Measurements from ENCODE around the gene ETHE1. TPM values are rescaled to one million over a fixed set of nuclear protein-coding genes. Genes with fewer than 3 reads are reported as not detected.

The ETHE1 gene
- total and polyA plus RNA-seq, 2 of the 8 experiments (the other 6 are each of a cell fraction or from before 2014, with no cell fraction given): 19.9 to 96.0 TPM

GRCh38 chr19:43467730-43468129 lies 59.3 kb downstream of the ETHE1 start:
- whole genome bisulfite sequencing, 2 experiments (ENCODE audit: extremely low coverage in 1 of 2, insufficient coverage in 1 of 2, insufficient read length in 1 of 2, insufficient replicate concordance in 2 of 2, low coverage in 1 of 2, low lambda C conversion rate in 2 of 2, missing lambda C conversion rate in 1 of 2): 89% methylated on average over 4 of the region's 4 CpGs; no CpG with 5 or more reads in 1 of the 2 experiments

More at GRCh38 chr19:43467730-43468129, 59.3 kb downstream of the ETHE1 start:
- Histone ChIP-seq H3K23me2 (ENCODE audit: low read depth, low read length) (peaks cover 12% of the 10 kb centered on the region), H3K27me3 (replicated peaks in 1 of 4; ENCODE audit: control insufficient read depth in 3 of 4, extremely low read depth in 1 of 4, insufficient read depth in 3 of 4, low read length in 3 of 4) (peaks cover 0 to 17% (median 14%) of the 10 kb centered on the region in 4 experiments; a peak in 6 of 7 replicates), H2AFZ (ENCODE audit: low read length) (no peak overlapping the region), H3K9me3 (ENCODE audit: insufficient read depth in 2 of 2, low read depth in 1 of 2, low read length in 1 of 2) (no peaks in the 10 kb centered on the region), H3K14ac (ENCODE audit: insufficient read length) (no peak overlapping the region), H3K79me1 (ENCODE audit: low read depth, low read length) (no peaks in the 10 kb centered on the region), H3K4me1 (replicated peaks in 1 of 4; ENCODE audit: control insufficient read depth in 3 of 4, insufficient read depth in 4 of 4, low read length in 3 of 4) (peaks cover 0 to 8% (median 2%) of the 10 kb centered on the region in 4 experiments; a peak in 4 of 7 replicates), H4K8ac (ENCODE audit: extremely low read depth, insufficient read depth, low read length) (no peak overlapping the region), H3K4me2 (ENCODE audit: insufficient read depth in 1 of 2, low read depth in 2 of 2, low read length in 2 of 2) (no peak overlapping the region), H3K4ac (replicated peaks; ENCODE audit: insufficient read length, low read depth, low read length) (no peak overlapping the region), H3K4me3 (ENCODE audit: extremely low read depth in 1 of 4, insufficient read depth in 2 of 4, low read depth in 3 of 4, low read length in 4 of 4) (no peak overlapping the region), H3K27ac (ENCODE audit: low read depth, low read length) (no peak overlapping the region), H2AK5ac (ENCODE audit: low read depth, low read length) (no peak overlapping the region), H2BK12ac (ENCODE audit: low read depth, low read length) (no peak overlapping the region), H4K20me1 (replicated peaks in 1 of 2; ENCODE audit: control insufficient read depth in 1 of 2, insufficient read depth in 2 of 2, low read length in 2 of 2) (no peaks in the 10 kb centered on the region), H3K79me2 (ENCODE audit: control insufficient read depth in 1 of 2, insufficient read depth in 2 of 2, low read length in 2 of 2) (no peaks in the 10 kb centered on the region), H4K5ac (ENCODE audit: insufficient read length, low read depth, low read length) (no peak overlapping the region), H2BK120ac (replicated peaks; ENCODE audit: low read depth, low read length) (no peak overlapping the region), H3K18ac (ENCODE audit: extremely low read depth, low read length) (no peak overlapping the region), H3K9ac (replicated peaks in 1 of 4; ENCODE audit: extremely low read depth in 1 of 4, low read depth in 3 of 4, low read length in 3 of 4) (no peak overlapping the region), H3K56ac (replicated peaks; ENCODE audit: insufficient read length, low read depth, low read length) (no peak overlapping the region), H2BK5ac (ENCODE audit: low read depth, low read length) (no peak overlapping the region), H2BK20ac (ENCODE audit: low read length) (no peak overlapping the region), H3K36me3 (ENCODE audit: control insufficient read depth in 2 of 4, insufficient read depth in 4 of 4, low read length in 3 of 4) (no peaks in the 10 kb centered on the region), H3K23ac (ENCODE audit: insufficient read length) (no peak overlapping the region), H4K91ac (replicated peaks; ENCODE audit: insufficient read length, low read length) (no peak overlapping the region), H2BK15ac (ENCODE audit: low read length) (no peak overlapping the region)
- FAIRE-seq (no peak), DNase-seq (ENCODE audit: low read depth in 1 of 2, low spot score in 2 of 2) (no peak)
- TF ChIP-seq SRF (IDR thresholded peaks at IDR 0.05; ENCODE audit: low read depth, low read length) (no peak), SIN3A (conservative IDR thresholded peaks at IDR 0.05 in 1 of 2, IDR thresholded peaks at IDR 0.05 in 1 of 2; ENCODE audit: low read depth in 1 of 2, low read length in 2 of 2) (no peak), BRCA1 (IDR thresholded peaks at IDR 0.05; ENCODE audit: low read depth, low read length) (no peak), SP4 (IDR thresholded peaks at IDR 0.05; ENCODE audit: low read length) (no peak), RBBP5 (IDR thresholded peaks at IDR 0.05; ENCODE audit: borderline replicate concordance, low read depth, low read length) (no peak), ATF3 (IDR thresholded peaks at IDR 0.05; ENCODE audit: insufficient read depth, low read depth, low read length) (no peak), SP2 (IDR thresholded peaks at IDR 0.05; ENCODE audit: low read length) (no peak), EP300 (IDR thresholded peaks at IDR 0.05; ENCODE audit: borderline replicate concordance in 1 of 2, low read depth in 2 of 2, low read length in 2 of 2) (no peak), CBX8 (IDR thresholded peaks at IDR 0.05; ENCODE audit: borderline replicate concordance, low read depth, low read length) (no peak), BCL11A (IDR thresholded peaks at IDR 0.05; ENCODE audit: low read depth in 2 of 2, low read length in 2 of 2) (no peak), RFX5 (IDR thresholded peaks at IDR 0.05; ENCODE audit: borderline replicate concordance, low read depth, low read length) (no peak), TEAD4 (IDR thresholded peaks at IDR 0.05; ENCODE audit: low read depth, low read length) (no peak)
- ChIA-PET POLR2A (ENCODE audit: partially characterized antibody) (interaction anchor here (0.5 kb wide), 1 partner anchor 11 kb away, joined by 3 read pairs; no protein-coding TSS in a partner anchor), CTCF (ENCODE audit: partially characterized antibody) (interaction anchor here (0.6 to 0.7 kb wide), 2 partner anchors 19 to 43 kb away, joined by 3 to 4 read pairs; no protein-coding TSS in a partner anchor)

Data from H1 (cell line).